Stimulated activated CD8-positive, alpha-beta memory T cell treated with anti-CD3 and anti-CD28 coated beads, Interleukin-4, amount 100 ng/mL, for 48 hours (primary cell): ENCODE data around the gene C4orf51.

Experiments used
- DNase-seq: peaks from one replicate; pipeline ENCODE4 v3.0.0-alpha.2; 2020

Gene C4orf51

GRCh38 chr4:145760176-145760575, 80.2 kb downstream of the C4orf51 start:
- no peak for DNase-seq

DNA sequence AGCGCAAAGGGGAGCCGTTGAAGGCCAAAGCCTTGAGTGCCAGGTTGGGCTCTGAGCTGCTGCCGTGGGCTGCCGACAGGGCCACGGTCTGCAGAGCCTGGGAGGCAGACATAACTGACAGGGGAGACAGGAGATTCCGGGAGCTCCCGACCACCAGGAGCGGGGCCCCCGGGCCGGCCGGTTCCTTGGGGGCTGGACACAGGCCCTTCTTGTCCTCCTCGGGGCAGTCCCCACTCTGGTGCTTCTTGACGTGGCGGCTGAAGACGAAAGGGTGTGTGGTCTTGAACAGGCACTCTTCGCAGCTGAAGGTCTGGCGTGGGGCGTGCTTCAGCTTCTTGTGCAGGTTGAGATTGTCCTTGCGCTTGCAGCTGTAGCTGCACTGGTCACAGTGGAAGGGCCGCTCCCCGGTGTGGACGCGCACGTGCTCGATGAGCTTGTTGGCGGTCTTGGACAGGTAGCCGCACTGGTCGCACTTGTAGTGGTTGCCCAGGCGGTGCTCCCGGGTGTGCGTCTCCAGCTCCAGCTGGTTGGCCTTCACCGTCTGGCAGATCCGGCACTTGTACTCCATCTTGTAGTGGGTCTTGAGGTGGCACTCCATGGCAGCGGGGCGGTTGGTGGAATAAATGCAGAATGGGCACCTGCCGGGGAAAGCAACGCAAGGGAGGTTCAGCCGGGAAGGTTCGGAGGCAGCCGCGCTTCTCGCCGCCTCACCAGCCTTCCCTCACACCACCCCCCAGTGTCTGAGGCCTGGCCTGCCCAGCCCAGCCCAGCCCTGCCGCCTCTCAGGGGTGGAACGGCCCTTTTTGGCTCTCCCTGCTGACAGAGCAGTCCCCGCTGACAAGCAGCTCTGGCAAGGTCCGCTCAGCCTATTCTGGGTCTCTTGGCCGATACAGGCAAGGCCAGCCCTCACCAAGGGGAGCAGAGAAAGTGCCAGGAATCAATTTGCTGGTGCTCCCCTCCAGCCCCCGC, 81.3 kb downstream of the C4orf51 start:
- no peak for DNase-seq

GRCh38 chr4:145762719-145763118, 82.8 kb downstream of the C4orf51 start:
- no peak for DNase-seq

- DNase-seq: no peak
Measured at GRCh38 chr4:145763399-145763798, 83.5 kb downstream of the C4orf51 start.

DNA sequence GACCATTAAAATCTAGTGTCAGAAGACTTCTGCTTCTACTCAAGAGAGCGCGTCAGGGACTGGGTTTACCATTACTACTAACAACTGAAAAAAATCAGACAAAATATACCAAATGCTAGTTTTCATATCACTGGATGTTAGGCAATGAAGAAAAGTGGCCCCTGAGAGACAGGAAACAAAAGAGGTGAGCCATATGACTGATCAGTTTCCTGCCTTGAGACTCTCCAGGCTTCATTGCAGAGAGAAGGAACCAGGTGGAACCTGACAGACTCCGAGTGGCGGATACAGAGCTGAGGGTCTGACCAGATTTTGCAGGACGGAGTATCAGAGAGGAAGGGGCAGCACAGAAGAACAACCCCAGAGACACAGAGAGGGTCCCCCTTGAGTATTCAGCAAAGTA, 86.3 kb downstream of the C4orf51 start:
- DNase-seq: no peak

DNA sequence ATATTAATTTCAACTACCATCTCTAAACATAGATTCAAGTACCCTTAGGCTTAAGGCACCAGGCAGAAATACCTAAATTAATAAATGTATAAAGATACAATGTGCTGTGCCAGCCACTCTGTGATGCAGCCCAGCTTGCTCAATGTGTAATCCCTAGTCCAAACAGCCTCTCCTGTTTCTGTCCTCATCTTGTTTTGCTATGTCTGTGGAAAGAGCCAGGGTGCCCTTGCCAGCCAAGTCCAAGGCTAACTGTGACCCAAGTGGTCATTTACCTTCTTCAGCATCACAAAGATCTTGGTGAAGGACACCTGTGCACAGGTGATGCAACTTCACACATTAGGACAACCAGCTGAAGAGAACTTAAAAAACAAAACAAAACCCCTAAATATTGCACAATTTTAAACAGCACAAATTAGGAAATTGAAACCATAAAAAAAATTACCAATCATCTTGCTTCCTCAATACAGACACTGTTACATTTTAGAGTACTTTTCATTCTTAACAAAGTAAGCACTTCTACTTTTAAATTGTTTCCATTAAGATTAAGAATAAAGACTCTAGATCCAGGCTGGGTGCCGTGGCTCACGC, 89.6 kb downstream of the C4orf51 start:
- DNase-seq: no peak

DNA sequence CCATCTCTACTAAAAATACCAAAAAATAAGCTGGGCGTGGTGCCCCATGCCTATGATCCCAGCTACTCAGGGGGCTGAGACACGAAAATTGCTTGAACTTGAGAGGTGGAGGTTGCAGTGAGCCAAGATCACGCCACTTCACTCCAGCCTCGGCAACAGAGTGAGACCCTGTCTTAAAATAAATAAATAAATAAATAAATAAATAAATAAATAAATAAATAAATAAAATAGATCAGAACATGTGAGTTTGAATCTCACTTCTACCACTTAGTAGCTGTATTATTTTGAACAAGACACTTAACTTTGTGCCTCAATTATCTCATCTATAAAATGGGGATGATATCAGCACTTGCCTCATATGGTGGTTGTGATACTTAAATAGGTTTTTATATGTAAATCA, 90.2 kb downstream of the C4orf51 start:
- DNase-seq: no peak

- no peak for DNase-seq
Measured at GRCh38 chr4:145772347-145772746, 92.4 kb downstream of the C4orf51 start.

DNA sequence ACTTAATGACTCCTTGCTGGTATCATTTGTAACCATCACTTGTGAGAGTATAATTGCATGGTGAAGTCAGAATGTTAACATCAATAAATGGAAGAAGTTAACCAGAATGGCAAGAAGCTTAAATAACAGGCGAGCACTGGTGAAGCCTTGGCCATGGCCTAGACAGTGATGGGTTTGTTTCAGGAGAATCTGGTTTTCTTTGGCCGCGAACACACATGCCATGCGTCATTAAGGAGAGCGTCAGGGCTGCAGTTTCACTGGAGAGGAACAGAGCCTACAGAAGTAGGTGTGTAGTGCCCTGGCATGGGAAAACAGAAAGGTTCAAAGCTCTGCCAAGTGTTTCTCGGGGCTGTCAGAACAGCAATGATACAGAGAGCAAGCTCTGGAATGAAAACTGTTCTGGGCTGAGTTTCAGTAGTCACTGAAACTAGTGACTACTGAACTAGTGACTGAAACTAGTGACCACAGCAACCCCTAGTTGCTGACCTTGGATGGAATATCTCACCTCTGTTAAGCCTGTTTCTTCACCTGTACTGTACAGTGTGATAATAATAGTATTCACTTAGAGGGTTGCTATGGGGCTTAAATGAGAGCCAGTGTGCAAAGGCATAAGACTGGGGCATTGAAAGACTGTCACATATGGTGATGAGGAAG, 93.8 kb downstream of the C4orf51 start:
- DNase-seq: no peak

DNA sequence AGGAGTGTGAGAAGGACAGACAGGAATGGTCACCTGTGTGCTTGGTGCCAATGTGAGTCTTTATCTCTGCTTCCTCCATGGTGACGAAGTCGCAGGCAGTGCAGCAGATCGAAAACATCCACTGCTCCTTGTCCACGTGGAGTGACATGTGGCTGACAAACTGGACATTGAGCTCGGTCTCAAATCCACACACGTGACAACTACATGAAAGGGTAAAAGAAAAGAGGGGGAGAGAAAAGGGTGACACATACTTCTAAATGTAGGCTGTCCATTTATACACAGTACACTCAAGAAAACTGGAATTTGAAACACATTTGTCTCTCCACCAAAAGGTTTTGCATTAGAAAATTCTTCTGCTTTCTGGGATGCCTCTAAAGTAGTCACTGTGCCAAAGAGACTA, 94.5 kb downstream of the C4orf51 start:
- no peak for DNase-seq

GRCh38 chr4:145775406-145775805, 95.5 kb downstream of the C4orf51 start:
- DNase-seq: no peak

DNA sequence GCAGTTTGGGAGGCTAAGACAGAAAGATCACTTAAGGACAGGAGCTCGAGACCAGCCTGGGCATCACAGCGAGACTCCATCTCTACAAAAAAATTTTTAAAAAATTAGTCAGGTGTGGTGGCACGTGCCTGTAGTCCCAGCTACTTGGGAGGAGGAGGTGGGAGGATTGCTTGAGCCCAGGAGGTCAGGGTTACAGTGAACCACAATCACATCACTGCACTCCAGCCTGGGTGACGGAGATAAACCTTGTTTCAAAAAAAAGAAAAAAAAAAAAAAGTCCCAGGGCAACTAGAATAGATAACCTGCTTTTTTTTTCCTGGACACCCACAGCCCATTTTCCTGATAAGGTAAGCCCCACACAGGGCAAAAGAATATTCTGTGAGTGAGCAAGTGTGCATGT, 96.3 kb downstream of the C4orf51 start:
- no peak for DNase-seq

DNA sequence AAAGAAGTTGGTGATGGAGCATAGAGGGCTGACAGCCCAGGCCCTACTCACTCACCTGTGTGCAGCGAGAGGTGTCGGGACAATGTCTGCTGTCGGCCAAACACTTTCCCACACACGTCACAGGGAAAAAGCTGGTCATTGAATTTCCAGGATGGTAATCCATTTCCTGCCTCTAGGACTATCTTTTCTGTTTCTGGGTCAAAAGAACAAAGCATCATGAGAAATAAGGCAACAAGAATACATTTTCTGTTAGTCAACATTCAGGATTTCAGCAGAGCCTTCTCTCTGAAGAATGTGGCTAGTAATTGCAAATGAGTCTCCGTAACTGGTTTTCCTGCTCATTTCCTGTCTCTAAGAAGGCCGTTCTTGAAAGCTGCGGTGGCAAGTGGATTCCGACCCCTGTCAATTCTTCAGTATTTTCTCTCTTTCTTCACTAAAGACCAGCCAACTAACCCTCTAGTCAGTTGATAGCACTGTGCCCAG, 99.4 kb downstream of the C4orf51 start:
- no peak for DNase-seq

- no peak for DNase-seq
Measured at GRCh38 chr4:145781351-145781750, 101.4 kb downstream of the C4orf51 start.
